ENCODE data around the gene FARS2. TPM values are rescaled to one million over a fixed set of nuclear protein-coding genes. Genes with fewer than 3 reads are reported as not detected.
"Not testable (repeated sequence)": the region's sequence is repeated elsewhere in the genome, so short reads cannot be mapped to it uniquely, and the experiment has no call there.

Gene FARS2
- total and polyA plus RNA-seq, 2 donors (not counting 1 experiment from before 2014, with no cell fraction given): 33.0 to 35.5 TPM

DNA sequence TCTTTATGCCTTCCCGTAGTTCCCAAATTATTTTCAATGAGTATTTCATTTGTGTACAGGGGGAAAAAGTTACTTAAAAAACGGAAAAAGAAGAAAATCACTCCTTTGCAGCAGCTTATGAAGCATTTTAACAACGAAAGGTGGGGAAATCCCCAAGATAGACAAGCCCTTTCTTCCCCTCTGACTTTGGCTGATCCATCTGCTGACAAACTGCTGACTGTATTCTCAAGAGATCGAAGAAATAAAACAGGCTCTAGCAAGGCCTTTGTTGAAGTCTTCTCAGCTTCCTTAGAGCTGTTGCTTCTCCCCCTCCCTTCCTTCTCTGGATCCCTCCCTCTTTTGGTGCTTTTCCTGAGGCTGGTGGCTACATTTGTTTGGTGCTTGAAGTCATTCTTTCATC lies 420.2 kb downstream of the FARS2 start:
- H3K36me3 ChIP-seq (replicated peaks in 1 of 2; ENCODE audit: control extremely low read depth in 1 of 2, control insufficient read depth in 1 of 2, extremely low read depth in 1 of 2, insufficient read depth in 2 of 2, low read length in 1 of 2): no peaks in the 10 kb centered on the region

DNA sequence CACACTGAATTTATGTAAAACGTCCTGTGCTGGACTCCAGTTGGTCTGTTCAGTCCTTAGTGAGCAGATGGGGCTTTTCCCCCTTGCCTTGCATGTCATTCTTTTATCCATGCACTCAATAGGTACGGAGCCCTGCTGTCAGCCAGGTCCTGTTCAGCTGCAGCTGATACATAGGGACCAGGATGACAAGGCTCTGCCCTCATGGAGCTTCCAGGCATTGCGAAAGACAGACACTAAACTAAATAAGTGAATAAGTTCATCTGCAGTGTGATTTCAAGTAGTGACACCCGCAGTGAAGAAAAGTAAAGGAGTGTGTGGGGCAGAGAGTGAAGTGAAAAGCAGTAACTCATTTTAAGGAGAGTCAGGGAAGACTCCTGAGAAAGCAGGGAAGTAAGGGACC lies 421.2 kb downstream of the FARS2 start:
- no peak for ATAC-seq (ENCODE audit: low read depth)
- Histone ChIP-seq H3K4me1 (ENCODE audit: control insufficient read depth in 2 of 2, insufficient read depth in 2 of 2, low read length in 2 of 2) (peaks cover 30 to 31% of the 10 kb centered on the region in 2 donors), H3K4me3 (ENCODE audit: control extremely low read depth in 1 of 5, extremely low read depth in 1 of 5, insufficient read depth in 1 of 5, low read depth in 2 of 5, low read length in 4 of 5) (no peak overlapping the region), H3K9ac (ENCODE audit: low read length) (no peak overlapping the region), H2AFZ (ENCODE audit: insufficient read depth, low read depth, low read length, poor library complexity, severe bottlenecking) (no peak overlapping the region), H3K27ac (ENCODE audit: low read length in 2 of 2) (no peak overlapping the region), H3K4me2 (replicated peaks; ENCODE audit: low read depth, low read length, poor library complexity, severe bottlenecking) (no peak overlapping the region), H3K9me3 (ENCODE audit: control extremely low read depth in 1 of 3, control insufficient read depth in 2 of 3, insufficient read depth in 1 of 3, low read length in 2 of 3) (peaks cover 0 to 8% (median 0%) of the 10 kb centered on the region in 3 donors), H3K36me3 (replicated peaks in 1 of 2; ENCODE audit: control extremely low read depth in 1 of 2, control insufficient read depth in 1 of 2, extremely low read depth in 1 of 2, insufficient read depth in 2 of 2, low read length in 1 of 2) (no peaks in the 10 kb centered on the region), H4K20me1 (ENCODE audit: control insufficient read depth, insufficient read depth, low read length, poor library complexity, severe bottlenecking) (no peaks in the 10 kb centered on the region), H3K79me2 (ENCODE audit: control insufficient read depth, insufficient read depth, low read length) (no peaks in the 10 kb centered on the region), H3K27me3 (replicated peaks in 1 of 4; ENCODE audit: control extremely low read depth in 1 of 4, control insufficient read depth in 3 of 4, insufficient read depth in 4 of 4, low read length in 3 of 4) (no peaks in the 10 kb centered on the region)
- intact Hi-C loops (cut with micrococcal nuclease): loop anchor here (5.0 kb wide), 1 partner anchor 40 kb away; no protein-coding TSS in a partner anchor
- Mint-ChIP-seq H3K4me3 (no peak overlapping the region), H3K27me3 (no peaks in the 10 kb centered on the region), H3K27ac (no peak overlapping the region), H3K4me1 (peaks cover 36% of the 10 kb centered on the region), H3K9me3 (ENCODE audit: insufficient read depth) (peaks cover 3% of the 10 kb centered on the region)
- no peak for DNase-seq
- TF ChIP-seq EZH2 (IDR thresholded peaks at IDR 0.05; ENCODE audit: borderline replicate concordance, insufficient read depth, low read depth, low read length, poor library complexity, severe bottlenecking): no peak
- TF ChIP-seq, protein P1, sequence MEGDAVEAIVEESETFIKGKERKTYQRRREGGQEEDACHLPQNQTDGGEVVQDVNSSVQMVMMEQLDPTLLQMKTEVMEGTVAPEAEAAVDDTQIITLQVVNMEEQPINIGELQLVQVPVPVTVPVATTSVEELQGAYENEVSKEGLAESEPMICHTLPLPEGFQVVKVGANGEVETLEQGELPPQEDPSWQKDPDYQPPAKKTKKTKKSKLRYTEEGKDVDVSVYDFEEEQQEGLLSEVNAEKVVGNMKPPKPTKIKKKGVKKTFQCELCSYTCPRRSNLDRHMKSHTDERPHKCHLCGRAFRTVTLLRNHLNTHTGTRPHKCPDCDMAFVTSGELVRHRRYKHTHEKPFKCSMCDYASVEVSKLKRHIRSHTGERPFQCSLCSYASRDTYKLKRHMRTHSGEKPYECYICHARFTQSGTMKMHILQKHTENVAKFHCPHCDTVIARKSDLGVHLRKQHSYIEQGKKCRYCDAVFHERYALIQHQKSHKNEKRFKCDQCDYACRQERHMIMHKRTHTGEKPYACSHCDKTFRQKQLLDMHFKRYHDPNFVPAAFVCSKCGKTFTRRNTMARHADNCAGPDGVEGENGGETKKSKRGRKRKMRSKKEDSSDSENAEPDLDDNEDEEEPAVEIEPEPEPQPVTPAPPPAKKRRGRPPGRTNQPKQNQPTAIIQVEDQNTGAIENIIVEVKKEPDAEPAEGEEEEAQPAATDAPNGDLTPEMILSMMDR (IDR thresholded peaks at IDR 0.05): no peak
- POLR2A ChIA-PET: interaction anchor here (0.6 kb wide), 1 partner anchor 35 kb away, joined by 3 read pairs; no protein-coding TSS in a partner anchor
- CTCF ChIA-PET: no interaction called here
- 96% methylated on average over 4 of the region's 4 CpGs for WGBS (ENCODE audit: insufficient coverage)

More for the DNA sequence above, 420.2 kb downstream of the FARS2 start:
- peak overlapping the region; percentile 12 to 58 for H3K27ac ChIP-seq (ENCODE audit: low read length in 2 of 2)
- ChIA-PET CTCF (interaction anchor here (0.6 kb wide), 1 partner anchor 276 kb away, joined by 3 read pairs; no protein-coding TSS in a partner anchor), POLR2A (no interaction called here)
- H3K27me3 ChIP-seq (replicated peaks in 1 of 4; ENCODE audit: control extremely low read depth in 1 of 4, control insufficient read depth in 3 of 4, insufficient read depth in 4 of 4, low read length in 3 of 4): no peaks in the 10 kb centered on the region
- H3K9me3 Mint-ChIP-seq (ENCODE audit: insufficient read depth): peaks cover 3% of the 10 kb centered on the region
- peak overlapping the region; percentile 11 for H3K27ac Mint-ChIP-seq
- no peak overlapping the region for H2AFZ ChIP-seq (ENCODE audit: insufficient read depth, low read depth, low read length, poor library complexity, severe bottlenecking)
- H3K4me1 Mint-ChIP-seq: peaks cover 36% of the 10 kb centered on the region
- H3K9ac ChIP-seq (ENCODE audit: low read length): no peak overlapping the region
- DNase-seq (peak; percentile 64), ATAC-seq (ENCODE audit: low read depth) (peak; percentile 77)
- H3K4me3 Mint-ChIP-seq: peak overlapping the region; percentile 0
- H3K4me1 ChIP-seq (ENCODE audit: control insufficient read depth in 2 of 2, insufficient read depth in 2 of 2, low read length in 2 of 2): peaks cover 30 to 31% of the 10 kb centered on the region in 2 donors
- 0% methylated on average over 2 of the region's 4 CpGs for WGBS (ENCODE audit: insufficient coverage)
- H3K9me3 ChIP-seq (ENCODE audit: control extremely low read depth in 1 of 3, control insufficient read depth in 2 of 3, insufficient read depth in 1 of 3, low read length in 2 of 3): peaks cover 0 to 8% (median 0%) of the 10 kb centered on the region in 3 donors
- intact Hi-C loops (cut with micrococcal nuclease): loop anchor here (2.0 to 5.0 kb wide), 3 partner anchors 13 to 41 kb away; no protein-coding TSS in a partner anchor
- H3K4me3 ChIP-seq (ENCODE audit: control extremely low read depth in 1 of 5, extremely low read depth in 1 of 5, insufficient read depth in 1 of 5, low read depth in 2 of 5, low read length in 4 of 5): no peak overlapping the region
- H3K79me2 ChIP-seq (ENCODE audit: control insufficient read depth, insufficient read depth, low read length): no peaks in the 10 kb centered on the region
- H3K4me2 ChIP-seq (replicated peaks; ENCODE audit: low read depth, low read length, poor library complexity, severe bottlenecking): peak overlapping the region; percentile 73
- H4K20me1 ChIP-seq (ENCODE audit: control insufficient read depth, insufficient read depth, low read length, poor library complexity, severe bottlenecking): no peaks in the 10 kb centered on the region
- no peaks in the 10 kb centered on the region for H3K27me3 Mint-ChIP-seq
- TF ChIP-seq, protein P1 (IDR thresholded peaks at IDR 0.05): no peak
- no peak for TF ChIP-seq EZH2 (IDR thresholded peaks at IDR 0.05; ENCODE audit: borderline replicate concordance, insufficient read depth, low read depth, low read length, poor library complexity, severe bottlenecking)

DNA sequence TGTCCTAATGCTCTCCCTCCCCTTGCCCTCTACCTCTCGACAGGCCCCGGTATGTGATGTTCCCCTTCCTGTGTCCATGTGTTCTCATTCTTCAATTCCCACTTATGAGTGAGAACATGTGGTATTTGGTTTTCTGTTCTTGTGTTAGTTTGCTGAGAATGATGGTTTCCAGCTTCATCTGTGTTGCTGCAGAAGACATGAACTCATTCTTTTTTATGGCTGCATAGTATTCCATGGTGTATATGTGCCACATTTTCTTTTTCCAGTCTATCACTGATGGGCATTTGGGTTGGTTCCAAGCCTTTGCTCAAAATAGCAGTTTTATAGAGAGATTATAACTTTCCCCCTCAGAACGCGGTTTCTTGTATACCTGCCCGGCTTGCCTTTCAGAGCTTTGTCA lies 422.4 kb downstream of the FARS2 start:
- H3K4me2 ChIP-seq (replicated peaks; ENCODE audit: low read depth, low read length, poor library complexity, severe bottlenecking); DNase-seq; H4K20me1 ChIP-seq (ENCODE audit: control insufficient read depth, insufficient read depth, low read length, poor library complexity, severe bottlenecking); CTCF ChIA-PET; H3K4me3 Mint-ChIP-seq; POLR2A ChIA-PET; H3K27ac Mint-ChIP-seq; H3K9me3 Mint-ChIP-seq (ENCODE audit: insufficient read depth); H3K27me3 ChIP-seq (replicated peaks in 1 of 4; ENCODE audit: control extremely low read depth in 1 of 4, control insufficient read depth in 3 of 4, insufficient read depth in 4 of 4, low read length in 3 of 4); H3K79me2 ChIP-seq (ENCODE audit: control insufficient read depth, insufficient read depth, low read length); H3K4me3 ChIP-seq (ENCODE audit: control extremely low read depth in 1 of 5, extremely low read depth in 1 of 5, insufficient read depth in 1 of 5, low read depth in 2 of 5, low read length in 4 of 5); ATAC-seq (ENCODE audit: low read depth); H3K27me3 Mint-ChIP-seq; H3K36me3 ChIP-seq (replicated peaks in 1 of 2; ENCODE audit: control extremely low read depth in 1 of 2, control insufficient read depth in 1 of 2, extremely low read depth in 1 of 2, insufficient read depth in 2 of 2, low read length in 1 of 2); H3K9ac ChIP-seq (ENCODE audit: low read length); H3K9me3 ChIP-seq (ENCODE audit: control extremely low read depth in 1 of 3, control insufficient read depth in 2 of 3, insufficient read depth in 1 of 3, low read length in 2 of 3); H2AFZ ChIP-seq (ENCODE audit: insufficient read depth, low read depth, low read length, poor library complexity, severe bottlenecking); H3K27ac ChIP-seq (ENCODE audit: low read length in 2 of 2): not testable (repeated sequence)
- H3K4me1 ChIP-seq (ENCODE audit: control insufficient read depth in 2 of 2, insufficient read depth in 2 of 2, low read length in 2 of 2): peaks cover 30 to 31% of the 10 kb centered on the region in 2 donors
- intact Hi-C loops (cut with micrococcal nuclease): loop anchor here (5.0 kb wide), 1 partner anchor 39 kb away; no protein-coding TSS in a partner anchor
- H3K4me1 Mint-ChIP-seq: peaks cover 31% of the 10 kb centered on the region
- 0% methylated on average over 1 of the region's 5 CpGs for WGBS (ENCODE audit: insufficient coverage)
